ENCODE measurements around the gene CRMP1.

Gene CRMP1

DNA sequence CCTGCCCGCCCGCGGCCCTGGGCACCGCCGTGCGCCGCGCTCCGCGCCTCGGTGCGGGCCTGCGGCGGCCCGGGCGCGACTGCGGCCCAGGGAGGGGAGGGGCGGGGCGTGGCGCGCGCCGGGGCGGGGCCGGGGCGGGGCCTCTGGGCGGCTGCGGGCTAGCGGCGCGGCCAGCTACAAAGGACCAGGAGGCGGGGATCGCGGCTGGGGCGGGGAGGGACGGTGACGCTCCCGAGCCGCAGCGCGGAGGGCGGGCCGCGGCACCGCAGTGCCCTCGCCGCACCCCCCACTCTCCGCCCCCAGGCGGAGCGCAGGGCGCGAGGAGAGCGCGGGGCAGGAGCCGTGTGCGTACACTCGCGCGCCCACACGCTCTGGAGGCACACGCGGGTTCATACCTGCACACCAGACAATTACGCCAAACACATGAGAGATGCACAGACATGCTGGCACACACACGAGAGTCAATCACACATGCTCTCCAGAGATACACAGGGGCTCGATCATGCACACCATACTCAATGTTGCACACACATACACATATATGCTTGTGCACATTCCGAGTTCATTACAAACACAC, at the start of gene CRMP1:
Gene CRMP1 (minus strand): TSS at position 83 of the 577 bp plus-strand sequence. CDS start 117 bp downstream, outside the sequence.
- no peak for DNase-seq

DNA sequence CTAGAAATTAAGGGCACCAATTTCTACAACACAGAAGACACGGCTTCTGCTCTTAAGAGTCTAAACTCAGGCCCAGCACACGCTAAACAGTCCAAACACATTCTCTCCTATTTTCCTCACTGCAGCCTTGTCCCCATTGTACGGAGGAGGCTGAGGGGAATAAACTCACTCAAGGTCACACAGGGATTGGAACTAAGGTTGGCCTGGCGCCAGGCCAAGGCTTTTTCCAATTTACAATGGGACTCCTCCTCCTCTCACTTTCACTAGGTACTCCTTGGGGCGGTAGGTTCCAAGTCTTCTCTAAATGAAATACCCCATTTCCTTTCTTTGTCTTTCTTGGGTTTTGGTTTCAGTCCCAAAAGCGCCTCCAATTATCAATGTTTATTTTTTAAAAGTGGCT, 48.7 kb upstream of the CRMP1 start:
- DNase-seq, result no peak

DNA sequence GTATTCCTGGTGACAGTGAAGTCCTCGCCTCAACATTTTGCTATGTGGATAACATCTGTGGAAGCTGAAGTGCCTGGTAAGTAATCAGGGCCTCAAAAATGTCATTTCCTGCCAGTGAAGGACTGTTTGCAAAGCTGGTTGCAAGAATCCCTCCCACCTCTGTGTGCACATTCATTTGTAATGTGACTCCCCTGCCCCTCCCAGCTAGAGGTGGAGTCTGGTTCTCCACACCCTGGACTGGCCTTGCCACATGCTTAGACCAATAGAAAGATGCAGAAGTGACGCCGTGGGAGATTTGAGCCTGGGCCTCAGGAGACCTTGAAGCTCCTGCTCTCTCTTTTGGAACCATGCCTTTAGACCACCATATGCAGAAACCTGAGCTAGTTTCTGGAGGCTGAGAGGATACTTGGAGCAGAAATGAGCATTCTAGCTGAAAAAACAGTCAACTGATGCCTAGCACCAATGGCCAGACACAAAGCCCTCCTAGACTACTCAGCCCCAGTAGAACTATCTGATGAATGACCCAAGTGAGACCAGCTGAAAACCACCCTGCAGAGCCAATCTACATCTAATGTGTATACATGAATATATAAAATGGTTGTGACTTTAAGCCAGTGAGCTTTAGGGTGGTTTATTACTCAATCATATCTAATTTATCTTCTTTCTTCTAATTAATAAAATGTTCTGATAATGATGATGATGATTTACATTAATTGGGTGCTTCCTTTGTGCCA, 47.8 kb upstream of the CRMP1 start:
- DNase-seq, result no peak

DNA sequence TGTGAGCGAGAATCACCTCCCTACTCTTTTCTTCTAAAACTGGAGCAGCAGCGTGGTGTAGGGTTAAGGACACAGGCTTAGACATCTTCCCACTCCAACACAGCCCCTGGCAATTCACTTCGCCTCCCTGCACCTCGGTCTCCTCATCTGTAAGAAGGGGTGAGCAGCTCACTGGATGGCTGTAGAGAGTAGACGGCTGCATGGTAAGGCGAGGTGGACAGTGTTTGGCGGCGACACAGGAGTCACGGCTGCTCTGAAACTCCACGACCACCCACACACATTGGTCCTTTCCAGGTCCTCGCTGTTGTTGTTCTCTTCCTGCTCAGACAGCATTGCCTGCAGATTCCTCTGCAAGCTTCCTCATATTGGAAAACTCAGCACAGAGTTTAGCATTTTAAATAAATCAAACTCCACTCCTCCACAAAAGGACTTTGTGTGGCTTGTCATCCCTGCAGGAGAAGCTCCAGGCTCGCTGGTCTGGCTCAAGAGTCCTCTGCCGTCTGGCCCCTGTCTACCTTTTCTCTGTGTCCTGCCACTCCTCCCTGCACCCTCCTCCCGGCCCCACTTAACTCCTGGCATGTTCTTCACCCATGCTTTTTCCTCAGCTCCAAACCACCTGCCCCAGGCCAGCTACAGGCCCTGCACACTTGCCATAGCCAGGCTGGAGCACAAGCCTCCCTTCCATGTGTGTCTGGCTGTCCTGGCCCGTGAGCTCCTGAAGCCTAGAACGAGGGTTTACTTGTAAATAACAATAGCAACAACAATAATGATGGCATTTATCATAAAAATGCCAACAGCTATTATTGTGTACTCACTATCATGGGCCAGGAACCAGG, 41.3 kb upstream of the CRMP1 start:
- no peak for DNase-seq

DNA sequence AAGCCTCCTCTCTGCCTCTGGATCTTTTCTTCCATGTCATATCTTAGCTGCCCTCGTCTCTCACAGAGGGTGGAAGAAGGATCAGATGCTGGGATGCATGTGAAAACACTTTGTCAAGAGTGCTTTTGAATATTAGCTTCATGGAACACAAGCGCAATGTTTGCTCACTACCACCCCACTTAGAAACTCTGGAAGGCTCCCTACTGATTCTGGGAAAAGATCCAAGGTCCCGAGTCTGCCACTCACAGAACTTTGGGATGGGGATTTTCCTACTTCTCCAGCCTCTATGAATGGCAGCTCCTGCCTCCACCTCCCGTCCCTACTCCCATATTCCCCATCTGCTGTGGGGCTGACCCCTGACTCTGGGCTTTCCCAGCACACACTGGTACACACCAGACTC, 40.2 kb upstream of the CRMP1 start:
- DNase-seq, result no peak

DNA sequence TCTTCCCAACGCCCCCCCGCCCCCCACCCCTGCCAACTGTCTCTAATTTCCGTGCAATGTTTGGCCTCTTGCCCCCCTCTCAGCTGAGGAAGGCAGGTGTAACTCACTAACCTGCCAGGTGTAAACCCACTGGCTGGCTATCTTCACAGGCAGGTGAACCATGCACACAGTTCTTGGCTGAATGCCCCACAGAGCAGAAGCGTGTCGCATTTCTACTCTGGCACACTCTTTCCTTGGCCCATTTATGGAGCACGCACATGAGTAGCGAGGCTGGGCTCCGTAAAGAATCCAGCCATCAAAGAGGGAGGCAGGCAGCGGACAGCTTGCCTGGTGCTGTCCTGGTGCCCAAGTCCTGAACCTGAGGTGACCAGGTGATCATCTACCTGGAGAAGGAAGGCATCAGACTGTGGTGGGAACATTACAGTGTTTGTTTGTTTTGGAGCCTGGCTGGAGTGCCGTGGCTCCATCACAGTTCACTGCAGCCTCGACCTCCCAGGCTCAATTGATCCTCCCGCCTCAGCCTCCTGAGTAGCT, 39.2 kb upstream of the CRMP1 start:
- DNase-seq, result no peak

DNA sequence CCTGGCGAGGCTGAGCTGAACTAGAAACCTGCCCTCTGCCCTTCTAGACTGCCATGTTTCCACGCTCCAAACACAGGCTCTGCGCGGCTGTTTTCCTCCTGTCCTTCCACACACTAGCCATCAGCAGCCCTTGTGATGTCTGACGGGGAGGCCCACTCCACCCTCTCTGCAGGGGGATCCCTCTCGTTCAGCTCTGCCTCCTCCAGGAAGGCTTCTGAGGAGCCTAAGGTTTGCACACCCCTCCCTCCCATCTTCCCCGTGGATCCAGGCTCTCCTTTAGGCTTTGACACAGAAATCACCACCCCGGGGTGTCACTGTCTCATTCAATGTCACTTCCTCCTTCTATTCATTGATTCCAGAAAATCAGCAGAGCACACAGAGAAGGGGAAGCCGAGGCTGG, 38.6 kb upstream of the CRMP1 start:
- no peak for DNase-seq

DNA sequence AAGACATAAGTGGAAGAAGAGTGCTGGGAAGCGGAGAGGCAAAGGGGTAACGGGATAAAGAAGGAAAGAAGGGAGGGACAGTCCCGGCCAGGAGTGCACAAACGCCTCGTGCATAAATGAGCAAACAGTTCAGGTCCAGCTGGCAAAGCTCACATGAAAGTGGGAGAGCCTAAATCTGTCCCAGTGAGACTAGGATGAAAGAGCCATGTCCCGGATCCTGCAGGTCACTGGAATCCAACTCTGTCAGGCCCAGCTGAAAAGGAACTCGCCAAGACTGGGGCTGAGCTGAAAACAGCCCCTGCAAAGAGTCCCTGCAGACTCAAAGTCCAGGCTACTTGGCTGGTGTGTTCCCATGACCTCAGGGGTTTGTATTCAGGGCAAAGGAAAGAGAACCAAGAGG, 38.0 kb upstream of the CRMP1 start:
- DNase-seq, result no peak

DNA sequence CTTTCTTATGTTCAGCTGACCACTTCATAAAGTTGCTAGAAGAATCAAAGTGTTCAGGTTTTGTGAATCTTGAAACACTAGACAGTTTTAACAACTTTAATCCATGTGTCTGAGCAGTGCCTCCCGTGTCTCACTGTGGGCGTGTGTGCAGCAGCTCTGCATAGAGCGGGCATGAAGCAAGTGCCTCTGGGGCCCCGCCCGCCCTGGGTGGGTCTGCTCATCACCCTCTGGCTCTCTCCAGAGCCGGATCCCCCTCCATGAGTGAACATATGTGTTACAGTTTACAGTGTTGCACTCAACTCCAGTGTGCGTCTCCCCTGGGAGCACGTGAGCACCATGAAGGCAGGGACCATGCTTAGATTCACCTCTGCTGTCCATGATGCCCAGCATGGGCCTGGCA, 37.6 kb upstream of the CRMP1 start:
- no peak for DNase-seq

DNA sequence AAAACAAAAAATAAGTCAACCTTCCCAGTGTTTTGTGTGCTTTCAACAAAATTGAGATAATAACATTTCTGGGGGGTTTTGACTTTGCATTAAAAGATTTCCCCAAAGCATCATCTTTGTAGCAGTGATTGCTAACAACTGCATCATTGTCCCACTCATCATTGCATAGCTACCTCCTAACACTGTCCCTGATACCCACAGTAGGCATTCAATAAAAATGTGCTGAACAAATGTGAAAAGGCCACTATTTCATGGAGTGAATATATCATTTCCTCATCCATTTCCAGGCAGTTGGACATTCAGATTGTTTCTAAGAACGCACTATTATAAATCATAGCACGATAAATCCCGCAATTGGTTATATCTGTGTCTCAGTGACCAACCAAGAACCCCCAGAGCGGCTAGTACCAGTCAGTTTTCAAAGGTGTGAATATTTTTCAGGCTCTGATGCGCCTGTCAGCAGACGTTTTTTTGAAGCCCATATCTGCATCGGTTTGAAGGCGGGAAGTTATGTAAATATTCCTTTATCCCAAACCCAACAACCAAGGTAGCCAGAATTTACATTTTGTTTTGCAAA, 36.0 kb upstream of the CRMP1 start:
- no peak for DNase-seq

DNA sequence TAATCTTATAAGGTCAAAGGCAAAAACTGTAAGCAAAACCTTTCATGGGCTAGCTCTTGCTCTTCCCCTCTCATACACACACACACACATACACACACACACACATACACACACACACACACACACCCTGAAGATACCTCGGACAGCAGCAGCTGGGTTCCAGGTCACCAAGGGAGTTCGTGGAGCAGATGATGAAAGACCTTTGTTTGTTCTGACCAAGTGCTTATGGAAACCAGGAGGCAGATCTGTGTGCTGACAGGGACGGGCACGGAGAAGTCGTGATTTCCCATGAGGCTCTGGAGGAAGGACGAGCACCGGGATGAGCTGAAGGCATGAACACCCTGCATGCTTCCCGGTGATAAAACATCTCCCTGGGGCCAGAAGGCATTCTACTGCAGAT, 35.4 kb upstream of the CRMP1 start:
- no peak for DNase-seq

DNA sequence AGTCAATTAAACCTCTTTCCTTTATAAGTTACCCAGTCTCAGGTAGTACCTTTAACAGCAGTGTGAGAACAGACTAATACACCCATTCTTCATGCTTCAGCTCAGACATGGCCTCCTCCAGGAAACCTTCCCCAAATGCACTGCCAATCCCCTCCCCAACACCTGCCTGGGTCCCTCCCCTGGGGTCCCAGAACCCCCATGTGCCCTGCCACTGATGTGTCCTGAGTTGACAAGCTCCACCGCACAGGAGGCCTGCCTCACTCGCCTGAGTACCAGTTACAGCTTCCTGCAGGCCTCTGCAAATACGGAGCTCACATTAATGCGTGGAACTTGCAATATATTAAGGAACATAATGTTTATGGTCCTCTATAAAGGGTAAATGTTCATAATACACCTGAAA, 34.9 kb upstream of the CRMP1 start:
- no peak for DNase-seq

DNA sequence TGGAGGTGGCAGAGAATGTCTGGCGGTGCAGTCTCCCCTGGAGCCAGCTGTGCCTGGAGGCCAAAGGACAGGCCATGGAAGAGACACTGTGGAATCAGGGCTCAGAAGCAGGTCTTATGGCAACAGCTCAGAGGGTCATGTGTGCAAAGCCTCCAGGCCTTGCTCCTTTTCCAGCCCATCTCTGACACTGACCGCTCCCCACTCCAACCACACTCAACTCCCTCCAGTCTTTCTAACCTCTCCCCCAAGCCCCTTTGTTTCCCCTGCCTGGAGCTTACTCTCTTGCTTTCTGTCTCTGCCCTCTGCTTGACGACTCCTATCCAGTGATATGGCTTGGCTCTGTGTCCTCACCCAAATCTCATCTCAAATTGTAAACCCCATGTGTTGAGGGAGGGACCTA, 34.2 kb upstream of the CRMP1 start:
- DNase-seq, result no peak

DNA sequence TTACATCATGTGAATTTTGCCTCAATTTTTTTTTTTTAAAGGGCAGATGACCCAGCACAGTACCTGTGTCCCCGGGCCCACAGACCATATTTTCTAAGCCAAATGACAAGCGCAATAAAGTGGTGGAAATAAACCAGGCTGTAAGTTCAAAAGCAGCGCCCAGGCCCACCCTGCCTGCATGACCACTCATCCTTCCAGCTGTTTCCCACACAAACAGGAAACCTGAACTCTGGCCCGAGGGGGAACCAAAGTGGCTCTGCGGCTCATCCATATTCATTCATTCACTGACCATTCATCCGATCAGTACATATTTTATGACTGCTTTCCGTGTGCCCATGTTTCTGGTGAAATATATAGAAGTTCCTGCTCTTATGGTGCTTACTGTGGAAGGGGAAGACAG, 33.7 kb upstream of the CRMP1 start:
- DNase-seq, result no peak

DNA sequence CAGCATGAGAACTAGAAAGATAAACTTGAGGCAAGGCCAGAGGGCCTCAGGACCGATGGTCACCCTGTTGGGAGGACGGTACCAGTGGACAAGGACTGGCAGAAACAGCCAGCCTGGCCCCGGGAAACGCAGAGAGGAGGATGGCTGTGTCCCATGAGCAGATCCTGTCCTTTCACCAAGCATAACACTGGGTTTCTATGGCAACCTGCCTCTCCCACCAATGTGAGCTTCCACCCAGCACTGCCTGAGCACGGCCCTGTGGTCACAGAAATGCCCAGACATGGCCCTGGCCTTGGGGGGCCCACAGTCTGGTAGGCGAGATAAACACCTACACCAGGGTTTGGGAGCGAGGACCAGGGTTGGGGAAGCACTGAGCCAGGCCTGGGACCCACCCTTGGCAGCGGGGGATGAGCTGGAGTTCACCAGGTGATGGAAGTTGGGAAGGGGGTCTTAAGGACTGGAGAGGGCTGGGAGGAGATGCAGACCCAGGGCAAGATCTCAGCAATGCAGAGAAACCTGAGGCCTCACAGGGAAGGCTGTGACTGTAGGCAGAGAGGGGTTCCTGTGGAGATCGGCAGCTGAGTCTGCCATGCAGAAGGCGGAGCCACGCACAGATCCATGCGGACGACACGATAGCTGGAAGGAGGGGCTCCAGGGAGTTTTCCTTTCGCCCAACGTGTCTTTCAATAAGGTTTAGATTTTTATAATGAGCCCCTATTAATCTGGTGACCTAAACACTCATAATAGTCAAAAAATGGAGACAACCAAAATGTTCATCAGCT, 32.7 kb upstream of the CRMP1 start:
- DNase-seq, result no peak

DNA sequence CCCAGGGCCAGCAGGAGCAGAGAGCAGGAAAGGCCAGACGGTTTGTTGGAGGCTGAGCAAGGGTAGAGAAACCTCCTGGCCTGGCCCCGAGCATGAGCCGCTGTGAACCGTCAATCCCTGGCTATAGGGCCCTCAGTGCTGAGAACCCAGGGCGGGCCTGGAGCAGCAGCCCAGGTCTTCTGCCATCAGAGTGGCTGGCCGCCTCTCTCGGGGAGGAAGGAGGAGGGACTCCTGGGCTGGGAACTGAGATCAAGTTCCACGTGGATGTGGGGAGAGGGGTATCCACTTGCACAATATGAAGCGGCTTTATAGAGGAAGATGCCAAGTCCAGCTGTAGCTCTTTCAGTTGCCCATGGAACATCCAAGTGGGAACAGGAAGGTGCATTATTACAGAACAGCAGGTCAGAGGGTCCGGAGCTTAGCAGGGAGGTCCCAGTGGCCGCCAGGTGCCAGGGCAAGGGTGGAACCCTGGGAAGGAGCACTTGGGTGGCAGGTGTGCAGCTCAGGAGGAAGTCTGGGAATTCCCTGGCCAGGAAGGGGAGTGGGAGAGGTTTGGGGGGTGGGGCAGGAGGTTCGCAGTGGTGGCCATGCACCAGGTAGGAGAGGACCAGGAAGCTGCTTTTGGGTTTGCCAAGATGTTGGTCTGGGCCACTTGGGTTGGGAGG, 31.7 kb upstream of the CRMP1 start:
- no peak for DNase-seq

DNA sequence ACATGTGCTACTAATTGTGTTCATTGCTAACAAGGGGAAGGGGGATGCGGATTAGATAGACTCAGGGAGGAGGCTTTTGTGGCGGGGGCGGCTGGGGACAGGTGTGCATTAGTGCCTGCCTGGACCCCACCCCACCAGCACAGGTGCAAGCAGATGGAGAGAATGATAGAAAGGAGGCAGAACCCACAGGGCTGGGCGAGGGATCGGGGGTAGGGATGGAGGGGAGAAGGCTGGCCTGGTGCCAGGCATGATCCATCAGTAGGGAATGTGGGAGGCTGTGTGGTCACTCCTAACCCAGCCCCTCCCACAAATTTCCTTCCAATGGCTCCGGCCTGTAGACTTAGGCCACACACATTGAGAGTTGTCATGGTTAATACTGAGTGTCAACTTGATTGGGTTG, 30.5 kb upstream of the CRMP1 start:
- no peak for DNase-seq

DNA sequence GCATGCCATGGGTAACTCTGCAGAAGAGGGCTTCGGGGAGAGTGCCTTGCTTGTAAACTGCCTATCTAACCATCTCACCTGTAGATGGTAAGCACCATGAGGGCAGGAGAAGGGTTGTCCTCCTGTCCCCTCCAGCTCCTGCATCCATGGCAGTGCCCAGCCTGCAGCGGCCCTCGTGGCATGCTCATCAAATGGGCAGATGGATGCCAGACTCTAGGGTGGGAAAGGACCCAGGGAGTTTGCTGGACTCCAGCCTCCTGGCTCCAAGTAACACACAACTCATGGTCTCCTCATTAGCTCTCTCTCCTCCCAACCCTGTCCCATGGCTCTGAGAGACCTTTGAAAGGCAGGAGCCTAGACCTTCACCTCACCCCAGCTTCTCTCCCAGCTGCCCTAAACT, 29.7 kb upstream of the CRMP1 start:
- no peak for DNase-seq

DNA sequence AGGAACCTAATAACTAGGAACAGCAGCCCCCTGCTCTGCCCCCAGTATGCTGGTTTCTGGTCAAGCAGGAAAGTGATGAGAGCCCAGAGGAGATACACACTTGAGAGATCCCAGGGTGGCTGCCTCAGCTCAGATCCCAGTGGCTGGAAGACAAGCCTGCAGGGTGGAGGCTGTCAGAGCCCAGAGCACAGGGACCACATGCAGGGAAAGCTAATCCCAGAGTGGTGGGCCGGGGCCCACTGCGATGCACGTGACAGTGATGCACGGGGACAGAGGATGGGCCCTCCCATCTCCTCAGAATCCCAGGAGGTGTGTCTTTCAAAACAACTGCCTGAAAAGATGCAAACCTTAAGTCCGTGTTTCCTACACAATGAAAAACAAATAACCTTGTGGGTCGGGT, 29.1 kb upstream of the CRMP1 start:
- no peak for DNase-seq

DNA sequence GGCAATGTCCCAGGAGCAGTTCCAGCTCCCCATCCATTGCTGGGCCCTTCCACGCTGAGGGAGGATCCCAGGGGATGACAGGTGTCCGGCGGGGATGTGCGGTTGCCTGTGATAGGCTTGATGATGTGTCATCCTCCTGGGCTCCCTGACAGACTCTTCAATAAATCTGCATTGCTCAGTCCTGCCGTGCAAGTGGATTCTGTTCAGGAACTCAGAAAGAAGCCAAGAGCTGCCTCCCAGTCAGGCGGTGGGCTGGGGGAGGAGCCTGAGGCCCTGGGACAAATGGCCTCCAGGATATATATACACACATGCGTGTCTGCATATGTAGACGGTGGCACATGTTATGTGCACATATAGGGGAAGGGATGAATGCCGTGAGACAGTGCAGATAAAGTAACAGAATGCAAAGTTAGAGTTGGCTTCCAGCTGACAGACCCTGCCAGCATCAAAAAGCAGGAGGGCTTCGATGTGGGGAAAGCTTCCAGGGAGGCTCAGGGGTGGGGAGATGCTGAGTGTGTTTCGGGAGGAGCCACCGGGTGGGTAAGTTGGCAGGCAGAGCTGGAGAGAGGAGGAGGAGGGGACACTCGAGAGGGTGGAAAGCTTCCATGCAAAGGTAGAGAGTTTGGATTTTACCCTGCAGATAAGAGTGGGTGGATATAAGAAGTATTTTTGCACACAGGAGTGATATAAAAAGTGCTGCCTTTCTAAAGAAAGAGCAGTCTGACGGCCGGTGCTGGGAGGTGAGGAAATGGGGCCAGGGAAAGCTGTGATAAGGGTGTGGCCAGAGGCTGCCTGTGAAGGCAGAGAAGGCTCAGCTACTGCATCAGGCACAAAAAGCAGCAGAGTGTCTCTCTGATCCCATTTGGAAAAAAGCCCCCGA, 28.5 kb upstream of the CRMP1 start:
- DNase-seq, result no peak

DNA sequence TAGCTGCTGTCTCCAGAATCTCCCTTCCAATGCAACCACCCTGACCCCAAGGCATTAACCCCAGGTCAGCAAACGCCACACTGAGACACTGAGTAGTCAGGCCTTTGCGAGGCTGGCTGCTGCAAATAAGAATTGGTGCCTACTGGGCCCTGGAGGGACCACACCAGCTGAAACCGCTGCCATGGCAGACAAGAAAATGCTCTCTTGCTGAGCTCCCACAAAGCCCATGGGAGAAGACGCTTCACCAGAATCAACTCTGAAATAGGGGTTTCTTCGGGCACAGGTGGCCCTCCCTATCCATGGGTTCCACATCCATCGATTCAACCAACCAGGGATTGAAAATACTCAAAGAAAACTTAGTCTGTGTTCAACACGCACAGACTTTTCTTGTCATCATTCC, 26.7 kb upstream of the CRMP1 start:
- DNase-seq, result no peak
